HepG2 (cell line): ENCODE results near the gene MSI2. TPM values are rescaled to one million over a fixed set of nuclear protein-coding genes. Genes with fewer than 3 reads are reported as not detected.

Experiments used
- ATAC-seq: fragments of 200-7000 bp; cut with Tn5 transposase; 3 replicates; pipeline ENCODE4 v1.9.1; 2020; ENCODE audit warnings: mild to moderate bottlenecking, moderate library complexity
- BruUV-seq: library from RNA; stranded (reverse); fragments of 400-500 nt; replicated peaks from 2 replicates; lab custom pipeline; 2021; lab: Mats Ljungman, UMichigan
- CTCF ChIA-PET: fragments of 300-600 bp; formaldehyde crosslinking; extraction: SDS; loops from one replicate; lab custom pipeline; 2021; ENCODE audit warnings: low total read pairs, inconsistent platforms, low intra/inter-chr PET ratio; lab: Yijun Ruan, JAX
- POLR2A ChIA-PET: fragments of 350-600 bp; sonication (Branson Sonifier 250); formaldehyde crosslinking; loops from one replicate; lab custom pipeline; 2020; ENCODE audit warnings: antibody characterized with exemption, inconsistent platforms; lab: Yijun Ruan, JAX
- DNase-seq: peaks from one replicate; pipeline ENCODE4 v3.0.0-alpha.2; 2015; ENCODE audit warnings: low spot score
- FAIRE-seq: peaks from 3 replicates; lab custom pipeline; 2011; peaks lifted over from hg19 to GRCh38; lab: Jason Lieb, UNC
- H2AFZ ChIP-seq: one replicate; pipeline ENCODE4 v1.6.1; 2011; ENCODE audit warnings: low read length, inconsistent platforms
- H3K27ac ChIP-seq: fragments of 300-600 bp; 3 replicates; pipeline ENCODE4 v1.8.0; 2011; ENCODE audit warnings: mixed run types, mild to moderate bottlenecking, mixed read lengths, low read length, inconsistent platforms; ENCODE audit not compliant: insufficient read depth; ENCODE audit errors: extremely low read length
- H3K27me3 ChIP-seq, 2 experiments: fragments of 200-600 bp in 1 of 2; 2 replicates in 1 of 2; 3 replicates in 1 of 2; pipeline versions ENCODE4 v1.6.0 to v1.8.0; 2011; ENCODE audit warnings: low read length in 2 of 2, mild to moderate bottlenecking in 2 of 2, moderate library complexity in 2 of 2, inconsistent platforms in 1 of 2; ENCODE audit not compliant: insufficient read depth in 2 of 2, control insufficient read depth in 1 of 2
- H3K36me3 ChIP-seq, 2 experiments: fragments of 200-600 bp in 1 of 2; replicated peaks in 1 of 2; 2 replicates in 1 of 2; 3 replicates in 1 of 2; pipeline versions ENCODE4 v1.5.1 to v1.8.0; 2011; ENCODE audit warnings: low read length in 2 of 2, inconsistent platforms in 1 of 2; ENCODE audit not compliant: insufficient read depth in 2 of 2, control insufficient read depth in 1 of 2
- H3K4me1 ChIP-seq: 2 replicates; pipeline ENCODE4 v1.5.1; 2012; ENCODE audit warnings: low read length, inconsistent platforms; ENCODE audit not compliant: insufficient read depth
- H3K4me2 ChIP-seq: 2 replicates; pipeline ENCODE4 v1.6.0; 2011; ENCODE audit warnings: low read depth, low read length, inconsistent platforms
- H3K4me3 ChIP-seq, 3 experiments: fragments of 200-600 bp in 1 of 3; sonication (generic), shearing (Covaris generic) in 1 of 3; replicated peaks in 1 of 3; 2 replicates each; pipeline ENCODE4 v1.5.1; 2011 to 2016; ENCODE audit warnings: low read length in 3 of 3, inconsistent platforms in 2 of 3, low read depth in 2 of 3, mild to moderate bottlenecking in 2 of 3, control low read depth in 1 of 3, mixed read lengths in 1 of 3; ENCODE audit not compliant: insufficient read depth in 1 of 3
- H3K79me2 ChIP-seq: one replicate; pipeline ENCODE4 v1.6.1; 2011; ENCODE audit warnings: low read length, inconsistent platforms; ENCODE audit not compliant: insufficient read depth
- H3K9ac ChIP-seq: 2 replicates; pipeline ENCODE4 v1.6.0; 2011; ENCODE audit warnings: mild to moderate bottlenecking, low read depth, low read length, inconsistent platforms; ENCODE audit not compliant: insufficient read depth
- H3K9me3 ChIP-seq: 2 replicates; pipeline ENCODE4 v1.5.1; 2012; ENCODE audit warnings: mild to moderate bottlenecking, low read length
- H4K20me1 ChIP-seq: 2 replicates; pipeline ENCODE4 v1.6.0; 2011; ENCODE audit warnings: inconsistent platforms, mild to moderate bottlenecking, low read length, moderate library complexity; ENCODE audit not compliant: insufficient read depth
- CBX5 ChIP-seq: sonication (generic); formaldehyde crosslinking; IDR thresholded peaks from 2 replicates; pipeline ENCODE4 v1.4.0; 2020; ENCODE audit warnings: missing genetic modification reagents, borderline replicate concordance
- ETV6 ChIP-seq: sonication (generic); formaldehyde crosslinking; conservative IDR thresholded peaks from 2 replicates; pipeline ENCODE4 v1.4.0; 2020; ENCODE audit warnings: missing genetic modification reagents
- GTF2F1 ChIP-seq: fragments of 150-350 bp; IDR thresholded peaks from 2 replicates; pipeline ENCODE4 v1.6.1; 2014; ENCODE audit warnings: low read length
- HNRNPL ChIP-seq: fragments of 200-400 bp; formaldehyde crosslinking; IDR thresholded peaks from 2 replicates; pipeline ENCODE4 v1.6.1; 2017; ENCODE audit warnings: mild to moderate bottlenecking, low read depth, low read length
- KLF13 ChIP-seq: sonication (generic); formaldehyde crosslinking; IDR thresholded peaks from 2 replicates; pipeline ENCODE4 v1.4.0; 2020; ENCODE audit warnings: mild to moderate bottlenecking, missing genetic modification reagents
- KLF15 ChIP-seq: sonication (generic); formaldehyde crosslinking; IDR thresholded peaks from 2 replicates; pipeline ENCODE4 v1.8.1; 2023; ENCODE audit warnings: borderline replicate concordance, mild to moderate bottlenecking, inconsistent platforms, missing genetic modification reagents, mixed read lengths
- NFYB ChIP-seq: sonication (generic); formaldehyde crosslinking; IDR thresholded peaks from 2 replicates; pipeline ENCODE4 v1.4.0; 2020; ENCODE audit warnings: missing genetic modification reagents
- NR1H2 ChIP-seq: sonication (generic); formaldehyde crosslinking; IDR thresholded peaks from 2 replicates; pipeline ENCODE4 v1.8.1; 2022; ENCODE audit warnings: low read depth, missing genetic modification reagents, borderline replicate concordance
- PITX1 ChIP-seq: sonication (generic); formaldehyde crosslinking; IDR thresholded peaks from 2 replicates; pipeline ENCODE4 v1.5.1; 2020; ENCODE audit warnings: mild to moderate bottlenecking, missing genetic modification reagents
- RCOR2 ChIP-seq: IDR thresholded peaks from 2 replicates; pipeline ENCODE4 v1.6.1; 2016; ENCODE audit warnings: missing biosample characterization, missing genetic modification reagents
- SATB2 ChIP-seq: sonication (generic); formaldehyde crosslinking; IDR thresholded peaks from 2 replicates; pipeline ENCODE4 v1.5.0; 2020; ENCODE audit warnings: missing genetic modification reagents
- ZBTB42 ChIP-seq: sonication (generic); formaldehyde crosslinking; IDR thresholded peaks from 2 replicates; pipeline ENCODE4 v1.5.0; 2020; ENCODE audit warnings: mild to moderate bottlenecking, missing genetic modification reagents
- ZFP90 ChIP-seq: sonication (generic); formaldehyde crosslinking; IDR thresholded peaks from 2 replicates; pipeline ENCODE4 v1.8.0; 2022; ENCODE audit warnings: missing genetic modification reagents, mild to moderate bottlenecking, inconsistent platforms, borderline replicate concordance
- ZNF263 ChIP-seq: sonication (generic); formaldehyde crosslinking; IDR thresholded peaks from 2 replicates; pipeline ENCODE4 v1.4.0; 2020; ENCODE audit warnings: missing genetic modification reagents
- ZSCAN22 ChIP-seq: sonication (generic); formaldehyde crosslinking; IDR thresholded peaks from 2 replicates; pipeline ENCODE4 v1.4.0; 2020; ENCODE audit warnings: mild to moderate bottlenecking, missing genetic modification reagents
- WGBS: methylation state at CpG from one replicate; pipeline ENCODE4 v1.1.6; 2017; ENCODE audit warnings: low lambda C conversion rate; 5-methylcytosine and 5-hydroxymethylcytosine counted together
- in situ Hi-C: cut with HindIII; loops from 2 replicates; pipeline ENCODE4 v1.10.0; 2017; ENCODE audit warnings: low pct_unique_long_range_greater_than_20kb; ENCODE audit not compliant: extremely low pct_ligation_motif_present
- intact Hi-C: fragments of 100-400 bp; cut with micrococcal nuclease; formaldehyde crosslinking; loops from one replicate; pipeline ENCODE4 v1.10.0; 2022; ENCODE audit not compliant: unreplicated experiment
- polyA plus RNA-seq, 8 experiments: library from polyadenylated mRNA; depleted of rRNA in 3 of 8; stranded (reverse) in 7 of 8; unstranded in 1 of 8; fragments of >200 nt; fragmentation: Illumina TruSeq in 4 of 8; extraction: Trizol in 4 of 8; gene quantifications; 2 replicates each; pipeline versions ENCODE4 v1.2.1 to v1.2.3, GENCODE V29; 2011 to 2016; ENCODE audit warnings: low read depth in 4 of 8, missing spikeins in 1 of 8, mixed read lengths in 1 of 8; ENCODE audit not compliant: insufficient read depth in 1 of 8
- total RNA-seq, 5 experiments: library from RNA; depleted of rRNA; stranded (reverse); fragments of >200 nt; fragmentation: Illumina TruSeq; extraction: Trizol; gene quantifications; 2 replicates each; pipeline ENCODE4 v1.2.3, GENCODE V29; 2016; ENCODE audit warnings: low read depth in 1 of 5
- TF ChIP-seq, protein P1 (sequence below): conservative IDR thresholded peaks from 2 replicates; pipeline ENCODE4 v1.6.1; 2018; ENCODE audit warnings: missing genetic modification reagents
- TF ChIP-seq, protein P2 (sequence below): sonication (generic); formaldehyde crosslinking; IDR thresholded peaks from 2 replicates; pipeline ENCODE4 v1.4.0; 2020; ENCODE audit warnings: missing genetic modification reagents, borderline replicate concordance
- TF ChIP-seq, protein P3 (sequence below): sonication (generic); formaldehyde crosslinking; IDR thresholded peaks from 2 replicates; pipeline ENCODE4 v1.8.1; 2022; ENCODE audit warnings: mild to moderate bottlenecking, missing genetic modification reagents

The MSI2 gene
- total and polyA plus RNA-seq, 2 of the 13 experiments (the other 11 are each of a cell fraction or from before 2014, with no cell fraction given) = 77.5 to 78.4 TPM

DNA sequence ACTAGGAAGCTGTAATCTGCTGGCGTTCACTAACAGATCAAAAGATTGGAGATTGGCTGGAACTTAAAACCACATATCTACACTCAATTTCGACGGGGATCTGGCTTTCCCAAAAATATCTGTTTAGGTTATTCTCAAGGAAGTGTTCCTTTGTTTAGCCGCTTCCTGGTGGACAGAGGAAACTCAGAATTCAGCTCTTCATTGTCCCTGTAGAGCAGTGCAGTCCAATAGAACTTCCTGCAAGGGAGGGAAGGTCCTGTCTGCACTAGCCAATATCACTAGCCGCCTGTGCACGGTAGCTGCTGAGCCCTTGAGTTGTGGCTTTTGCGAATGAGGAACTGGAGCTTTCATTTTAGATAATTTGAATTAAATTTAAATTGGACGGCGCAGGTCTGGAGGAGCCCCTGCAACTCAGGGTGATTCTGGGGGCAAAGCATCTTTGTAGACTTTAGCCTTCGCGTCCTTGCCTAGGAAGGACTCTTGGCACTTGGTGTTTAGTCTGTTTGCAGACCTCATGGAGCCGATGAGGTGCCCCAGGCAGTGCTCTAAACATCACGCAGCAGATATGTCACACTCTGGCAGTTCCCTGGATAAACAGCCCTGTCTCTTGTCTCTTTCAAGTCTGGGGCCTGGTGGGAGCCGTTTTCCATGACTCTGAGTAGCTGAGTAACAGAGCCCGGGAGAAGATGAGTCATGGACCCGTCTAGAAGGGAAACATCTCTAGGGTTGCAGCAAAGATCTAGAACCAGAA lies 366.5 kb downstream of the MSI2 start (continued):
- no peak for TF ChIP-seq ZNF263
- no peak for TF ChIP-seq HNRNPL
- TF ChIP-seq SATB2 (CRISPR knock-in tag) = no peak
- TF ChIP-seq ZBTB42 (CRISPR knock-in tag) = no peak

DNA sequence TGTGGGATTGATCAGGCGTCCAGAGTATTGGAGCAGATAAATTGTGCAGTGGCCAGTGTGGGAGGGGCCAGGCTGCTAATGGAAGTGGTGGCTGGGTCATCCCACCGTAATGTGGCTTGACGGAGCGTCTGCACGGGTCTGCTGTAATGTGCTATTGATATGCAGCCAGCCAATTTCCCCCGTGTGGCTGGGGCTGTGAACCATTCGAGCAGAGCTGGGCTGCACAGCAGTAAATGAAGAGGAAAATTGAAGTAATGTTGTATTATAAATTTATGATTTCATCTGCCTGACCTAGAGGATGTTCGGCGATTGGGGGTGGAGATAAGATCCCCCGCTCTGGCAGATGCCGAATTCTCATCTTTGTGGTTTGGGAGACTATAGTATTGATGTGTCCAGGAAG lies 367.3 kb downstream of the MSI2 start:
- no peak overlapping the region for H3K27ac ChIP-seq
- no peak overlapping the region for H3K4me3 ChIP-seq
- intact Hi-C loops (no loop called here), in situ Hi-C loops (no loop called here)
- ChIA-PET POLR2A (no interaction called here), CTCF (no interaction called here)
- BruUV-seq = no TSS peak
- WGBS = 97% methylated on average over 11 of the region's 11 CpGs
- DNase-seq (no peak), FAIRE-seq (no peak), ATAC-seq (no peak)
- no peak overlapping the region for H3K9ac ChIP-seq
- no peaks in the 10 kb centered on the region for H3K27me3 ChIP-seq
- peaks cover 17% of the 10 kb centered on the region for H3K4me1 ChIP-seq
- H3K79me2 ChIP-seq = no peaks in the 10 kb centered on the region
- H3K4me2 ChIP-seq = no peak overlapping the region
- no peak overlapping the region for H2AFZ ChIP-seq
- H3K36me3 ChIP-seq = peaks cover 37 to 70% of the 10 kb centered on the region in 2 experiments
- no peaks in the 10 kb centered on the region for H3K9me3 ChIP-seq
- no peaks in the 10 kb centered on the region for H4K20me1 ChIP-seq
- TF ChIP-seq KLF15 (CRISPR knock-in tag) (no peak), ZFP90 (CRISPR knock-in tag) (no peak), ZSCAN22 (CRISPR knock-in tag) (no peak), PITX1 (CRISPR knock-in tag) (no peak), RCOR2 (no peak), NR1H2 (no peak), NFYB (no peak), ZBTB42 (CRISPR knock-in tag) (no peak), CBX5 (CRISPR knock-in tag) (no peak), ETV6 (CRISPR knock-in tag) (no peak), GTF2F1 (no peak), KLF13 (CRISPR knock-in tag) (no peak)
- TF ChIP-seq, protein P1, sequence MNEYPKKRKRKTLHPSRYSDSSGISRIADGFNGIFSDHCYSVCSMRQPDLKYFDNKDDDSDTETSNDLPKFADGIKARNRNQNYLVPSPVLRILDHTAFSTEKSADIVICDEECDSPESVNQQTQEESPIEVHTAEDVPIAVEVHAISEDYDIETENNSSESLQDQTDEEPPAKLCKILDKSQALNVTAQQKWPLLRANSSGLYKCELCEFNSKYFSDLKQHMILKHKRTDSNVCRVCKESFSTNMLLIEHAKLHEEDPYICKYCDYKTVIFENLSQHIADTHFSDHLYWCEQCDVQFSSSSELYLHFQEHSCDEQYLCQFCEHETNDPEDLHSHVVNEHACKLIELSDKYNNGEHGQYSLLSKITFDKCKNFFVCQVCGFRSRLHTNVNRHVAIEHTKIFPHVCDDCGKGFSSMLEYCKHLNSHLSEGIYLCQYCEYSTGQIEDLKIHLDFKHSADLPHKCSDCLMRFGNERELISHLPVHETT (CRISPR knock-in tag) = no peak
- TF ChIP-seq, protein P2, sequence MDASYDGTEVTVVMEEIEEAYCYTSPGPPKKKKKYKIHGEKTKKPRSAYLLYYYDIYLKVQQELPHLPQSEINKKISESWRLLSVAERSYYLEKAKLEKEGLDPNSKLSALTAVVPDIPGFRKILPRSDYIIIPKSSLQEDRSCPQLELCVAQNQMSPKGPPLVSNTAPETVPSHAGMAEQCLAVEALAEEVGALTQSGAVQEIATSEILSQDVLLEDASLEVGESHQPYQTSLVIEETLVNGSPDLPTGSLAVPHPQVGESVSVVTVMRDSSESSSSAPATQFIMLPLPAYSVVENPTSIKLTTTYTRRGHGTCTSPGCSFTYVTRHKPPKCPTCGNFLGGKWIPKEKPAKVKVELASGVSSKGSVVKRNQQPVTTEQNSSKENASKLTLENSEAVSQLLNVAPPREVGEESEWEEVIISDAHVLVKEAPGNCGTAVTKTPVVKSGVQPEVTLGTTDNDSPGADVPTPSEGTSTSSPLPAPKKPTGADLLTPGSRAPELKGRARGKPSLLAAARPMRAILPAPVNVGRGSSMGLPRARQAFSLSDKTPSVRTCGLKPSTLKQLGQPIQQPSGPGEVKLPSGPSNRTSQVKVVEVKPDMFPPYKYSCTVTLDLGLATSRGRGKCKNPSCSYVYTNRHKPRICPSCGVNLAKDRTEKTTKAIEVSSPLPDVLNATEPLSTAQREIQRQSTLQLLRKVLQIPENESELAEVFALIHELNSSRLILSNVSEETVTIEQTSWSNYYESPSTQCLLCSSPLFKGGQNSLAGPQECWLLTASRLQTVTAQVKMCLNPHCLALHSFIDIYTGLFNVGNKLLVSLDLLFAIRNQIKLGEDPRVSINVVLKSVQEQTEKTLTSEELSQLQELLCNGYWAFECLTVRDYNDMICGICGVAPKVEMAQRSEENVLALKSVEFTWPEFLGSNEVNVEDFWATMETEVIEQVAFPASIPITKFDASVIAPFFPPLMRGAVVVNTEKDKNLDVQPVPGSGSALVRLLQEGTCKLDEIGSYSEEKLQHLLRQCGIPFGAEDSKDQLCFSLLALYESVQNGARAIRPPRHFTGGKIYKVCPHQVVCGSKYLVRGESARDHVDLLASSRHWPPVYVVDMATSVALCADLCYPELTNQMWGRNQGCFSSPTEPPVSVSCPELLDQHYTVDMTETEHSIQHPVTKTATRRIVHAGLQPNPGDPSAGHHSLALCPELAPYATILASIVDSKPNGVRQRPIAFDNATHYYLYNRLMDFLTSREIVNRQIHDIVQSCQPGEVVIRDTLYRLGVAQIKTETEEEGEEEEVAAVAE (CRISPR knock-in tag) = no peak
- TF ChIP-seq, protein P3, sequence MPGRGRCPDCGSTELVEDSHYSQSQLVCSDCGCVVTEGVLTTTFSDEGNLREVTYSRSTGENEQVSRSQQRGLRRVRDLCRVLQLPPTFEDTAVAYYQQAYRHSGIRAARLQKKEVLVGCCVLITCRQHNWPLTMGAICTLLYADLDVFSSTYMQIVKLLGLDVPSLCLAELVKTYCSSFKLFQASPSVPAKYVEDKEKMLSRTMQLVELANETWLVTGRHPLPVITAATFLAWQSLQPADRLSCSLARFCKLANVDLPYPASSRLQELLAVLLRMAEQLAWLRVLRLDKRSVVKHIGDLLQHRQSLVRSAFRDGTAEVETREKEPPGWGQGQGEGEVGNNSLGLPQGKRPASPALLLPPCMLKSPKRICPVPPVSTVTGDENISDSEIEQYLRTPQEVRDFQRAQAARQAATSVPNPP (CRISPR knock-in tag) = no peak
